ENCODE results near the gene C1orf35. TPM values are rescaled to one million over a fixed set of nuclear protein-coding genes. Genes with fewer than 3 reads are reported as not detected.

The C1orf35 gene
- total and polyA plus RNA-seq, 2 donors (not counting 1 experiment from before 2014, with no cell fraction given): 4.8 to 7.6 TPM

GRCh38 chr1:228145463-228146416 lies 42.6 kb upstream of the C1orf35 start:
- Histone ChIP-seq H3K4me2 (ENCODE audit: extremely low read depth, insufficient read depth, low read length) (no peak overlapping the region), H3K4me1 (ENCODE audit: control insufficient read depth, extremely low read depth, insufficient read depth, low read length) (peaks cover 37% of the 10 kb centered on the region), H2AFZ (ENCODE audit: low read length) (no peak overlapping the region), H3K27ac (ENCODE audit: insufficient read depth, low read length) (no peak overlapping the region), H3K4me3 (replicated peaks in 1 of 4; ENCODE audit: control extremely low read depth in 1 of 4, insufficient read depth in 1 of 4, low read depth in 3 of 4, low read length in 4 of 4) (no peak overlapping the region), H3K79me2 (ENCODE audit: control insufficient read depth, insufficient read depth, low read length) (peaks cover 75% of the 10 kb centered on the region), H3K27me3 (ENCODE audit: control insufficient read depth, insufficient read depth, low read length) (no peaks in the 10 kb centered on the region), H3K9ac (ENCODE audit: insufficient read depth, low read length) (no peak overlapping the region), H4K20me1 (ENCODE audit: control insufficient read depth, extremely low read depth, insufficient read depth, low read length) (no peaks in the 10 kb centered on the region), H3K9me3 (ENCODE audit: control insufficient read depth, insufficient read depth, low read depth, low read length) (no peaks in the 10 kb centered on the region), H3K36me3 (ENCODE audit: control insufficient read depth, insufficient read depth, low read length) (peaks cover 20% of the 10 kb centered on the region)
- no peak for DNase-seq (ENCODE audit: low read depth in 2 of 2)
- TF ChIP-seq EZH2 (IDR thresholded peaks at IDR 0.05; ENCODE audit: low read length, missing control alignments): no peak
- no peak for TF ChIP-seq CTCF (conservative IDR thresholded peaks at IDR 0.05 in 1 of 2, IDR thresholded peaks at IDR 0.05 in 1 of 2; ENCODE audit: low read depth in 1 of 2, low read length in 2 of 2)

GRCh38 chr1:228144993-228145343 lies 41.8 kb upstream of the C1orf35 start:
- Histone ChIP-seq H3K27me3 (ENCODE audit: control insufficient read depth, insufficient read depth, low read length) (no peaks in the 10 kb centered on the region), H4K20me1 (ENCODE audit: control insufficient read depth, extremely low read depth, insufficient read depth, low read length) (no peaks in the 10 kb centered on the region), H2AFZ (ENCODE audit: low read length) (no peak overlapping the region), H3K79me2 (ENCODE audit: control insufficient read depth, insufficient read depth, low read length) (peaks cover 81% of the 10 kb centered on the region), H3K36me3 (ENCODE audit: control insufficient read depth, insufficient read depth, low read length) (peaks cover 20% of the 10 kb centered on the region), H3K4me1 (ENCODE audit: control insufficient read depth, extremely low read depth, insufficient read depth, low read length) (peaks cover 30% of the 10 kb centered on the region), H3K4me2 (ENCODE audit: extremely low read depth, insufficient read depth, low read length) (no peak overlapping the region), H3K9me3 (ENCODE audit: control insufficient read depth, insufficient read depth, low read depth, low read length) (no peaks in the 10 kb centered on the region), H3K27ac (ENCODE audit: insufficient read depth, low read length) (no peak overlapping the region), H3K4me3 (replicated peaks in 1 of 4; ENCODE audit: control extremely low read depth in 1 of 4, insufficient read depth in 1 of 4, low read depth in 3 of 4, low read length in 4 of 4) (no peak overlapping the region), H3K9ac (ENCODE audit: insufficient read depth, low read length) (no peak overlapping the region)
- no peak for TF ChIP-seq CTCF (conservative IDR thresholded peaks at IDR 0.05 in 1 of 2, IDR thresholded peaks at IDR 0.05 in 1 of 2; ENCODE audit: low read depth in 1 of 2, low read length in 2 of 2)
- TF ChIP-seq EZH2 (IDR thresholded peaks at IDR 0.05; ENCODE audit: low read length, missing control alignments): no peak
- DNase-seq (ENCODE audit: low read depth in 2 of 2): no peak

DNA sequence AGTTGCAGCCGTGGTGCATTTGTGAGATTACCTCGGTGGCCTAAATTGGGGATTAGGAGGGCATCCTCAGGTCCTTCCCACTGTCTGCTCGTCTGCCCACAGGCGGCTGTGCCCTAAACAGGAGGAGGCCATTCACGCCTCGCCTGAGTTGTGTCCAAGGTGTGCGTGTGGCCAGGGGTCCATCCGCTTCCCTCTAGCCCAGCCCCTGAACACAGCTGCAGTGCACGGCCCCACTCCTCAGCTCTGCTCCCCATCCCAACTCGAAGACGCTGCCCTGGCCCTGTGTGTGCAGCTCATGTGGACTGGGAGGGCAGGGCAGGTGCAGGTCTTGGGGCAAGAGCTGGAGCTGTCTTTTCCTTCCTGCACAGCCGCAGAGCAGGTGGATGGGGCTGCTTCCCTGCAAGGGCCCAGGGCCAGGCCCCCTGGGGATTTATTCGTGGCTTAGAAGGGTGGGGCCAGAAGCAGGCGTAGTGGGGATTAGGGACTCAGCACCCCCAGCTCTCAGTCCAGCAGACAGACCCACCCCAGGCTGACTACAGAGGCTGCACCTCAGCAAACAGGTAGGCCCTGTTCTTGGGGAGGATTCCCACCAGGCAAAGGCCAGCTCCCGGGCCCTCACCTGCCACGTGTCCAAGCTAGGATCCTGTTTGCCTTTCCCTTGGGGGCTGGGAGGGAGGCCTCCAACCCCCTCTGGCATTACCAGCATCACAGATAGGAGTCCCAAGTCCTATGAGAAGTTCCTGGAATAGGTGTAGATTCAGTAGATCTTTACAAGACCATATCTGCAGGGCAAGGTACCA lies 41.3 kb upstream of the C1orf35 start:
- Histone ChIP-seq H4K20me1 (ENCODE audit: control insufficient read depth, extremely low read depth, insufficient read depth, low read length) (no peaks in the 10 kb centered on the region), H3K79me2 (ENCODE audit: control insufficient read depth, insufficient read depth, low read length) (peaks cover 81% of the 10 kb centered on the region), H3K4me2 (ENCODE audit: extremely low read depth, insufficient read depth, low read length) (no peak overlapping the region), H3K4me1 (ENCODE audit: control insufficient read depth, extremely low read depth, insufficient read depth, low read length) (peaks cover 24% of the 10 kb centered on the region), H3K27ac (ENCODE audit: insufficient read depth, low read length) (no peak overlapping the region), H3K36me3 (ENCODE audit: control insufficient read depth, insufficient read depth, low read length) (peaks cover 20% of the 10 kb centered on the region), H3K9ac (ENCODE audit: insufficient read depth, low read length) (no peak overlapping the region), H3K4me3 (replicated peaks in 1 of 4; ENCODE audit: control extremely low read depth in 1 of 4, insufficient read depth in 1 of 4, low read depth in 3 of 4, low read length in 4 of 4) (no peak overlapping the region), H3K27me3 (ENCODE audit: control insufficient read depth, insufficient read depth, low read length) (no peaks in the 10 kb centered on the region), H2AFZ (ENCODE audit: low read length) (no peak overlapping the region), H3K9me3 (ENCODE audit: control insufficient read depth, insufficient read depth, low read depth, low read length) (no peaks in the 10 kb centered on the region)
- TF ChIP-seq EZH2 (IDR thresholded peaks at IDR 0.05; ENCODE audit: low read length, missing control alignments): no peak
- TF ChIP-seq CTCF (conservative IDR thresholded peaks at IDR 0.05 in 1 of 2, IDR thresholded peaks at IDR 0.05 in 1 of 2; ENCODE audit: low read depth in 1 of 2, low read length in 2 of 2): no peak
- DNase-seq (ENCODE audit: low read depth in 2 of 2): no peak
